ENCODE measurements around the gene TRIM14. TPM values are rescaled to one million over a fixed set of nuclear protein-coding genes. Genes with fewer than 3 reads are reported as not detected.
"Not testable (repeated sequence)": the region's sequence is repeated elsewhere in the genome, so short reads cannot be mapped to it uniquely, and the experiment has no call there.

TRIM14 gene
- total and polyA plus RNA-seq, 4 experiments from 2014 or later, result 41.4 to 86.2 (median 85.4) TPM

DNA sequence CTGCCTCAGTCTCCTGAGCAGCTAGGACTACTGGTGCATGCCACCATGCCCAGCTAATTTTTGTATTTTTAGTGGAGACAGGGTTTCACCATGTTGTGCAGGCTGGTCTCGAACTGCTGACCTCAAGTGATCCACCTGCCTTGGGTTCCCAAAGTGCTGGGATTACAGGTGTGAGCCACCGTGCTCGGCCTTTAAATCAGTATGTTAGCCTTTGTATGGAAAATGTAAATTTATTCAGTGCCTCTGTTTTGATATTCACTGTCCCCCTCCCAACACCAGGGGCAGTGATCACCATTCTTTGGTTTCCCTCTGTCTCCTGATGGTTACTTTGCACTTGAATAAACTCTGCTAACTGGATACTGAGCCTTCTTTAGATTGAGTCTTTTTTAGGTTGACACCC is 28.3 kb downstream of the TRIM14 start:
- H3K9me3 ChIP-seq (ENCODE audit: control insufficient read depth in 1 of 2, low read length in 2 of 2); intact Hi-C loops (cut with micrococcal nuclease); H3K4me3 ChIP-seq (ENCODE audit: low read length in 2 of 2); H3K27me3 Mint-ChIP-seq; H3K9me3 Mint-ChIP-seq; H3K27me3 ChIP-seq (ENCODE audit: insufficient read depth, low read length); DNase-seq; H3K4me3 Mint-ChIP-seq; H3K27ac ChIP-seq (ENCODE audit: low read depth, low read length): not testable (repeated sequence)
- ChIA-PET POLR2A (ENCODE audit: partially characterized antibody) (interaction anchor here (2.1 kb wide), 1 partner anchor 28 kb away, joined by 8 read pairs; the partner anchor contains the start of gene TRIM14), CTCF (ENCODE audit: partially characterized antibody) (interaction anchor here (0.6 to 1.5 kb wide), 5 partner anchors 16 to 201 kb away, joined by 3 to 4 read pairs (median 3); no protein-coding TSS in a partner anchor)
- Mint-ChIP-seq H3K4me1 (peaks cover 28 to 64% (median 47%) of the 10 kb centered on the region in 4 donors), H3K36me3 (peaks cover 60 to 69% of the 10 kb centered on the region in 2 donors), H3K27ac (peak overlapping the region in 5 of 7 donors; percentile 25 to 85 (median 54))
- peaks cover 22% of the 10 kb centered on the region for H3K4me1 ChIP-seq (ENCODE audit: insufficient read depth, low read length)
- peaks cover 42% of the 10 kb centered on the region for H3K36me3 ChIP-seq (ENCODE audit: insufficient read depth, low read length)

DNA sequence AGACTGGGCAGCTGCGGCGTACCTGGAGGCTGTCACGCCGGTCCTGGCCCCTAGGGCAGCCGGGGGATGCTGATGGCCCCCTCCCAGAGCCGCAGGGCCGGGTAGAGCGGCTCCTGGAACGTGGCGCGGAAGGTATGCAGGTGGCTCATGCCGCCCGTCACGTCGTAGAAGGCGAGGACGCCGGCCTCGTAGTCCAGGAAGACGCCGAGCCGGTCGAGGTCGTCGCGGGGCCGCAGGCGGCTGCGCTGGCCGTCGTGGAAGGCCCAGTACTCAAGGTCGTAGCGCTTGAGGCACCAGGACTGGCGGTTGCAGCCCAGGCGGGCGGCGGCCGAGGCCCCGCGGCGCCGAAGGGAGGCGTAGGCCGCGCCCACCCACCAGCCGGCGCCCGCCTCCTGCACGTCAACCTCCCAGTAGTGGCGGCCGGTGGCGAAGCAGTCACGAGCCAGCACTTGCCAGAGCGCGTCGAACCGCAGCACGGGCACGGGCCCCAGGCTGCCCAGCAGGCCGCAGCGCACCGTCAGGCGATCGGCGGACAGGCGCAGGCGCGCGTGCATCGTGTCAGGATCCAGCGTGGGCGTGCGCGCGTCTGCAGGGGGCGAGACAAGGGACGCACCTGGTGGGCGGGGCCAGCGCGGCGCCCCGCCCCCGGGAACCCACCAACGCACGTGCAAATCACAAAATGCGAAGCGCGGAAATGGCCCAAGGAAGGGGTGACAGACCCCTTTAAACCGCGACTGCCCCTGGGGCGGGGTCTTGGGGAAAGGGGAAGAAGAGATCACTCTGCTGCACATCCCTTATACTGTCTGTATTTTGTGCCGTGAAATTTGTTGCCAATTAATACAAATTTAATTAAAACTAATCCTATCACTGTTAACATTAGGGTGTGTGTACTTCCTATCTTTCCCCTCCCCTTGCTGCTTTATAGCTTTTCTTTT is 31.3 kb downstream of the TRIM14 start:
- intact Hi-C loops (cut with micrococcal nuclease), result no loop called here
- Mint-ChIP-seq H3K36me3 (peaks cover 58 to 77% of the 10 kb centered on the region in 2 donors), H3K4me3 (peak overlapping the region in 3 of 8 donors; percentile 31 to 66 (median 39)), H3K4me1 (peaks cover 25 to 60% (median 40%) of the 10 kb centered on the region in 4 donors), H3K27ac (peak overlapping the region in 1 of 7 donors; percentile 53), H3K27me3 (no peaks in the 10 kb centered on the region), H3K9me3 (no peaks in the 10 kb centered on the region)
- no peak overlapping the region for H3K4me3 ChIP-seq (ENCODE audit: low read length in 2 of 2)
- ChIA-PET CTCF (ENCODE audit: partially characterized antibody) (interaction anchor here (1.1 to 1.5 kb wide), 2 partner anchors 14 to 16 kb away, joined by 3 to 5 read pairs; no protein-coding TSS in a partner anchor), POLR2A (ENCODE audit: partially characterized antibody) (interaction anchor here (2.1 kb wide), 1 partner anchor 11 kb away, joined by 5 read pairs; no protein-coding TSS in a partner anchor)
- H3K36me3 ChIP-seq (ENCODE audit: insufficient read depth, low read length), result peaks cover 46% of the 10 kb centered on the region
- peaks cover 2% of the 10 kb centered on the region for H3K4me1 ChIP-seq (ENCODE audit: insufficient read depth, low read length)
- no peaks in the 10 kb centered on the region for H3K9me3 ChIP-seq (ENCODE audit: control insufficient read depth in 1 of 2, low read length in 2 of 2)
- DNase-seq, result peak in 3 of 5 donors; percentile 35 to 51 (median 43)
- H3K27me3 ChIP-seq (ENCODE audit: insufficient read depth, low read length), result no peaks in the 10 kb centered on the region
- H3K27ac ChIP-seq (ENCODE audit: low read depth, low read length), result no peak overlapping the region

DNA sequence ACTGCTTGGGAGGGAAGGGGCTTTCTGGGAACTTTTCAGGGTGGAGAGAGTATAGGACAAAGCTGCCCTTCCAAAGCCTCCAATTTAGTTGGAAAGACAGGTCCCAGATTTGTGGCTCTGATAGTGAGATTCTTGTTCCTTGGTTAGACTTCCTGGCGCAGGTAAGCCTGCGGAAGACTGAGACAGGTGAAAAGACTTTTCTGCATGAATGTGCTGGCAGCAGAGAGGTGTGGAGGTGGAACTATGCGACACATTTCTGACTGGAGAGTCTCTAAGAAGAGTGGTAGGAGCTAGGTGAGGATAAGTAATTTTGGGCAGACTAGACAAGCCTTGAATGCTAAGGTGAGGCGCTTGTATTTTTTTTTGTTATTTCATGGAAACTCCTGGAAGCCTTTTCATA is 32.6 kb downstream of the TRIM14 start:
- H3K4me1 ChIP-seq (ENCODE audit: insufficient read depth, low read length), result peaks cover 14% of the 10 kb centered on the region
- H3K4me1 Mint-ChIP-seq, result peaks cover 32 to 62% (median 48%) of the 10 kb centered on the region in 4 donors
- H3K27me3 Mint-ChIP-seq, result no peaks in the 10 kb centered on the region
- no peaks in the 10 kb centered on the region for H3K27me3 ChIP-seq (ENCODE audit: insufficient read depth, low read length)
- ChIA-PET CTCF (ENCODE audit: partially characterized antibody) (interaction anchor here (1.1 kb wide), 1 partner anchor 15 kb away, joined by 3 read pairs; no protein-coding TSS in a partner anchor), POLR2A (ENCODE audit: partially characterized antibody) (interaction anchor here (0.5 to 3.4 kb wide), 3 partner anchors 11 to 223 kb away, joined by 3 to 15 read pairs (median 6); no protein-coding TSS in a partner anchor)
- intact Hi-C loops (cut with micrococcal nuclease), result no loop called here
- H3K4me3 Mint-ChIP-seq, result peak overlapping the region in 4 of 8 donors; percentile 10 to 38 (median 18)
- H3K4me3 ChIP-seq (ENCODE audit: low read length in 2 of 2), result no peak overlapping the region
- H3K36me3 ChIP-seq (ENCODE audit: insufficient read depth, low read length), result peaks cover 54% of the 10 kb centered on the region
- no peaks in the 10 kb centered on the region for H3K9me3 Mint-ChIP-seq
- DNase-seq, result no peak
- H3K9me3 ChIP-seq (ENCODE audit: control insufficient read depth in 1 of 2, low read length in 2 of 2), result no peaks in the 10 kb centered on the region
- H3K27ac ChIP-seq (ENCODE audit: low read depth, low read length), result no peak overlapping the region
- peaks cover 51 to 80% of the 10 kb centered on the region in 2 donors for H3K36me3 Mint-ChIP-seq
- peak overlapping the region; percentile 53 to 90 (median 71) for H3K27ac Mint-ChIP-seq

DNA sequence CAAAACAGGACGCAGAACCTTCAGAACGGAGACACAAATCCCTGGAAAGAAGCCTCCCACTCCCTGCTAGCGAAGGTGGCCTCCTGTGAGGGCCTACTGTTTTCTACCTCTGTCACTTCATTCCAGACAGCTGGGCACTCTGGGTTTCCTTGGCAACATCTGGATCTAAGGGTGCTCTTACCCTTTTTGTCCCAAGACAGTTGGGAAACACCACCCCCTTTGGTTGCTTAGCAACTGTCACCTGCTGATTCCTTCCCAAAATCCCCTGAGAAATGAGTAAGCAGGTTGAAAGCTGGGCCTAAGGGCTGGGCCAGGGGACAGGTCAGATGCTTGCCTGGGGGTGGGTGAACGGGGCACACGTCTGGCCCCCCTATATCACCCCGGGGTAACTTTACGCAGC is 33.1 kb downstream of the TRIM14 start:
- Histone ChIP-seq H3K27ac (ENCODE audit: low read depth, low read length) (no peak overlapping the region), H3K4me3 (ENCODE audit: low read length in 2 of 2) (no peak overlapping the region), H3K27me3 (ENCODE audit: insufficient read depth, low read length) (no peaks in the 10 kb centered on the region), H3K9me3 (ENCODE audit: control insufficient read depth in 1 of 2, low read length in 2 of 2) (no peaks in the 10 kb centered on the region), H3K4me1 (ENCODE audit: insufficient read depth, low read length) (peaks cover 18% of the 10 kb centered on the region), H3K36me3 (ENCODE audit: insufficient read depth, low read length) (peaks cover 59% of the 10 kb centered on the region)
- Mint-ChIP-seq H3K4me1 (peaks cover 33 to 65% (median 50%) of the 10 kb centered on the region in 4 donors), H3K36me3 (peaks cover 51 to 83% of the 10 kb centered on the region in 2 donors), H3K9me3 (no peaks in the 10 kb centered on the region), H3K4me3 (no peak overlapping the region), H3K27me3 (no peaks in the 10 kb centered on the region), H3K27ac (peak overlapping the region; percentile 27 to 90 (median 70))
- POLR2A ChIA-PET (ENCODE audit: partially characterized antibody), result interaction anchor here (0.5 to 3.4 kb wide), 4 partner anchors 12 to 224 kb away, joined by 3 to 15 read pairs (median 8); partner anchors contain the start of gene TBC1D2
- no peak for DNase-seq
- CTCF ChIA-PET (ENCODE audit: partially characterized antibody), result interaction anchor here (1.1 to 1.8 kb wide), 2 partner anchors 16 to 33 kb away, joined by 3 to 9 read pairs; partner anchors contain the start of gene TRIM14
- intact Hi-C loops (cut with micrococcal nuclease), result no loop called here

DNA sequence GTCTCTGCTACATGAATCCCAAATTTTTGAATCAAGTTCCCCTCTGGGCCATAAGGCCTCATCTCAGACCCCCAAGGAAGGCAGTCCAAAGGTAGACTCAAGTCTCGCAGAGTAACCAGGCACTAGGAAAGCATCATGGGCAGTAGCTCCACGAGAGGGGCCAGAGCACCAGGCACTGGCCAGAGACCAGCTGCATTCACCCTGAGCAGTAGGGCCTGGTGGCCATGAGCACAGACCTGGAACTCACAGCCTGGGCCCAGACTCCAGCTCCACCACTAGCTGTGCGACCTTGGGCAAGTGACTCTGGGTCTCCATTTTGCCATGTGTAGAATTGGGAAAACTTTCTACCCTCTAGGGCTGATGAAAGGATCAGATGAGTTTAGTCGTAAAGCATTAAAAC is 34.0 kb downstream of the TRIM14 start:
- Mint-ChIP-seq H3K4me1 (peaks cover 32 to 61% (median 45%) of the 10 kb centered on the region in 4 donors), H3K27me3 (no peaks in the 10 kb centered on the region), H3K9me3 (no peaks in the 10 kb centered on the region), H3K4me3 (no peak overlapping the region), H3K36me3 (peaks cover 51 to 84% of the 10 kb centered on the region in 2 donors), H3K27ac (peak overlapping the region; percentile 32 to 88 (median 64))
- ChIA-PET POLR2A (ENCODE audit: partially characterized antibody) (interaction anchor here (0.9 to 3.4 kb wide), 4 partner anchors 10 to 171 kb away, joined by 3 to 15 read pairs (median 6); partner anchors contain the start of gene TBC1D2), CTCF (ENCODE audit: partially characterized antibody) (interaction anchor here (1.6 to 1.8 kb wide), 3 partner anchors 26 to 171 kb away, joined by 6 to 9 read pairs (median 8); partner anchors contain the start of genes TBC1D2 and TRIM14)
- no peak overlapping the region for H3K27ac ChIP-seq (ENCODE audit: low read depth, low read length)
- H3K4me3 ChIP-seq (ENCODE audit: low read length in 2 of 2), result no peak overlapping the region
- peaks cover 18% of the 10 kb centered on the region for H3K4me1 ChIP-seq (ENCODE audit: insufficient read depth, low read length)
- intact Hi-C loops (cut with micrococcal nuclease), result no loop called here
- DNase-seq, result no peak
- no peaks in the 10 kb centered on the region for H3K9me3 ChIP-seq (ENCODE audit: control insufficient read depth in 1 of 2, low read length in 2 of 2)
- peaks cover 65% of the 10 kb centered on the region for H3K36me3 ChIP-seq (ENCODE audit: insufficient read depth, low read length)
- no peaks in the 10 kb centered on the region for H3K27me3 ChIP-seq (ENCODE audit: insufficient read depth, low read length)

DNA sequence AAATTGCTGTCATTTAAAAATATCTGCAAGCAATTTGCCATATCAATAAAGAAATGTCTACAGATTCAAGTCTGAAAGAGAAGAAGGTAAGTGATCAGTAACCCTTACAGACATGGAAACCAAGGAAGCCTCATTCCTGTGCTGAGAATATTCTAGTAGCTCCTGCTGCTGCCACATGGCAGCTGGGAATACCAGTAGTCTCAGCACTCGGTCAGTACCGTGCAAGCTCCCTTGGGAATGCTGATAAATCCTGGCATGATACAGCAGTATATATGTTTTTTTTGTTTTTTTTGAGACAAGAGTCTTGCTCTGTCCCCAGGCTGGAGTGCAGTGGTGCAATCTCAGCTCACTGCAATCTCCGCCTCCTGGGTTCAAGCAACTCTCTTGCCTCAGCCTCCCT is 34.6 kb downstream of the TRIM14 start:
- Mint-ChIP-seq H3K27ac (peak overlapping the region in 3 of 7 donors; percentile 36 to 83 (median 61)), H3K4me1 (peaks cover 29 to 54% (median 41%) of the 10 kb centered on the region in 4 donors), H3K4me3 (no peak overlapping the region), H3K9me3 (no peaks in the 10 kb centered on the region), H3K27me3 (no peaks in the 10 kb centered on the region), H3K36me3 (peaks cover 48 to 81% of the 10 kb centered on the region in 2 donors)
- intact Hi-C loops (cut with micrococcal nuclease), result no loop called here
- no peak overlapping the region for H3K27ac ChIP-seq (ENCODE audit: low read depth, low read length)
- H3K9me3 ChIP-seq (ENCODE audit: control insufficient read depth in 1 of 2, low read length in 2 of 2), result no peaks in the 10 kb centered on the region
- ChIA-PET CTCF (ENCODE audit: partially characterized antibody) (interaction anchor here (1.6 to 1.8 kb wide), 3 partner anchors 27 to 172 kb away, joined by 6 to 9 read pairs (median 8); partner anchors contain the start of genes TBC1D2 and TRIM14), POLR2A (ENCODE audit: partially characterized antibody) (interaction anchor here (0.7 to 3.4 kb wide), 4 partner anchors 9 to 172 kb away, joined by 3 to 15 read pairs (median 6); partner anchors contain the start of gene TBC1D2)
- peaks cover 65% of the 10 kb centered on the region for H3K36me3 ChIP-seq (ENCODE audit: insufficient read depth, low read length)
- peaks cover 18% of the 10 kb centered on the region for H3K4me1 ChIP-seq (ENCODE audit: insufficient read depth, low read length)
- H3K4me3 ChIP-seq (ENCODE audit: low read length in 2 of 2), result no peak overlapping the region
- H3K27me3 ChIP-seq (ENCODE audit: insufficient read depth, low read length), result no peaks in the 10 kb centered on the region
- no peak for DNase-seq

Data from CD4-positive, alpha-beta memory T cell (primary cell).